Renal pelvis (tissue), 12 donors: ENCODE data around the gene CEP70. TPM values are rescaled to one million over a fixed set of nuclear protein-coding genes. Genes with fewer than 3 reads are reported as not detected.
"Not testable (repeated sequence)": the region's sequence is repeated elsewhere in the genome, so short reads cannot be mapped to it uniquely, and the experiment has no call there.

Experiments
- DNase-seq: peaks from one replicate; pipeline ENCODE4 v3.0.0-alpha.2; 2013
- long read RNA-seq, 16 experiments: transcript quantifications; one replicate each; lab custom pipeline, GENCODE V29; 2026
- polyA plus RNA-seq, 3 donors: library from polyadenylated mRNA; unstranded; fragments of 120-200 nt; gene quantifications; one replicate each; pipeline ENCODE4 v1.2.1, GENCODE V29; 2013; ENCODE audit not compliant: insufficient read length in 3 of 3

CEP70 gene, protein sequence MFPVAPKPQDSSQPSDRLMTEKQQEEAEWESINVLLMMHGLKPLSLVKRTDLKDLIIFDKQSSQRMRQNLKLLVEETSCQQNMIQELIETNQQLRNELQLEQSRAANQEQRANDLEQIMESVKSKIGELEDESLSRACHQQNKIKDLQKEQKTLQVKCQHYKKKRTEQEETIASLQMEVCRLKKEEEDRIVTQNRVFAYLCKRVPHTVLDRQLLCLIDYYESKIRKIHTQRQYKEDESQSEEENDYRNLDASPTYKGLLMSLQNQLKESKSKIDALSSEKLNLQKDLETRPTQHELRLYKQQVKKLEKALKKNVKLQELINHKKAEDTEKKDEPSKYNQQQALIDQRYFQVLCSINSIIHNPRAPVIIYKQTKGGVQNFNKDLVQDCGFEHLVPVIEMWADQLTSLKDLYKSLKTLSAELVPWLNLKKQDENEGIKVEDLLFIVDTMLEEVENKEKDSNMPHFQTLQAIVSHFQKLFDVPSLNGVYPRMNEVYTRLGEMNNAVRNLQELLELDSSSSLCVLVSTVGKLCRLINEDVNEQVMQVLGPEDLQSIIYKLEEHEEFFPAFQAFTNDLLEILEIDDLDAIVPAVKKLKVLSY
- 10 to 100 TPM; 35.4 to 39.3 (median 37.4) TPM for polyA plus RNA-seq
- long read RNA-seq, donor 1, partial matches to known transcripts = 0 of 4 reads
- long read RNA-seq, donor 1, other reads (novel, unspliced or antisense) = 0 of 4 reads
- long read RNA-seq, donor 2, partial matches to known transcripts = 0 of 5 reads
- long read RNA-seq, donor 2, other reads (novel, unspliced or antisense) = 0 of 5 reads
- long read RNA-seq, donor 3, partial matches to known transcripts = 6 of 8 reads
- long read RNA-seq, donor 3, other reads (novel, unspliced or antisense) = 0 of 8 reads
- long read RNA-seq, donor 4, partial matches to known transcripts = 0 of 3 reads
- long read RNA-seq, donor 4, other reads (novel, unspliced or antisense) = 0 of 3 reads
- long read RNA-seq, donor 5, partial matches to known transcripts = 0 of 1 reads
- long read RNA-seq, donor 5, other reads (novel, unspliced or antisense) = 0 of 1 reads
- long read RNA-seq, donor 6, partial matches to known transcripts = 0 of 3 reads
- long read RNA-seq, donor 6, other reads (novel, unspliced or antisense) = 0 of 3 reads
- long read RNA-seq, donor 7, partial matches to known transcripts = 0 of 1 reads
- long read RNA-seq, donor 7, other reads (novel, unspliced or antisense) = 0 of 1 reads
- long read RNA-seq, donor 8, partial matches to known transcripts = 0 of 2 reads
- long read RNA-seq, donor 8, other reads (novel, unspliced or antisense) = 0 of 2 reads
- long read RNA-seq, donor 9, partial matches to known transcripts = 5 of 8 reads
- long read RNA-seq, donor 9, other reads (novel, unspliced or antisense) = 0 of 8 reads
- long read RNA-seq, donor 10, partial matches to known transcripts = 0 of 1 reads
- long read RNA-seq, donor 10, other reads (novel, unspliced or antisense) = 0 of 1 reads
- long read RNA-seq, donor 11, partial matches to known transcripts = 0 of 2 reads
- long read RNA-seq, donor 11, other reads (novel, unspliced or antisense) = 0 of 2 reads
- long read RNA-seq, donor 12, partial matches to known transcripts = 0 of 3 reads
- long read RNA-seq, donor 12, other reads (novel, unspliced or antisense) = 0 of 3 reads
- long read RNA-seq, donor 13, partial matches to known transcripts = 0 of 1 reads
- long read RNA-seq, donor 13, other reads (novel, unspliced or antisense) = 0 of 1 reads
- long read RNA-seq, donor 14 = 0 reads
- long read RNA-seq, donor 15, partial matches to known transcripts = 12 of 16 reads
- long read RNA-seq, donor 15, other reads (novel, unspliced or antisense) = 0 of 16 reads
- long read RNA-seq, donor 16, partial matches to known transcripts = 0 of 1 reads
- long read RNA-seq, donor 16, other reads (novel, unspliced or antisense) = 0 of 1 reads

DNA sequence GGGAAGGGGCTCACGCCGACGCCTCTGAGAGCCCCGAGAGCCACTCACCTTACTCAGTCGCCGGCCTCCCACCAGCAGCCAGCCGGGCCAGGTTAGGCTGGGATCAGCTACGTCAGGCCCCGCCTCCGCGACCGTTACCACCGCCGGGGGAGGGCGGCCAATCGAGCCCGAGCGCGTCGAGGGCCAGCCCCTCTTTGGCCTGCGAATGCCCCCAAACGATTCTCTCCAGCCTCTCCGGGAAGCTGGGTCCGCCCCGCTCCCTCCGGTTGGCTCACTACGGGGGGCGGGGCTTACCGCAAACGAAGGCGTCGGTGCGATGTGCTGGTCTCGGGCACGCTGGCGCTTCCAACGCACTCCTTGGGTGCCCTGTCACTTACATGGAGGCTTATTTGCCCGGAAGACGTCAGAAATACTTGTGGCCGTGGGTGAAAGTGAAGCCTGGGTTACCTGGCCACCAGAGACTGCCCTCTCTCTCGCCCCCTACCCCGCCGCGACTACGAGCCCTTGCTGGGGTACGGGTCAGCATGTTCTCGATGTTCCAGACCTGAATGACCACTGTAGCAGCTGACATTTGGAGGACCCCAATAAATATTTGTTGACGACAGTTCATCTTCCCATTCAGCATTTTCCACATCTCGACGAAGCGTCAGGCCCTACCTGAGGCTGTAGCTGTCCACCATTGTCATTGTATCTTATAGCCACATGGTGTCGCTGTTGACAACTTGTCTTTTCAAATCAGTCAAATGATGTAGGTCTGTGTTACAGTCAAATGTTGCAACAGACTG lies at the start of gene CEP70:
TSS of gene CEP70 (minus strand) at position 111 of the 785 bp plus-strand sequence. CDS start 21,333 bp downstream, outside the sequence.
- peak; percentile 96 for DNase-seq

- DNase-seq = no peak
Measured at GRCh38 chr3:138642927-138643253, 48.8 kb upstream of the CEP70 start.

DNA sequence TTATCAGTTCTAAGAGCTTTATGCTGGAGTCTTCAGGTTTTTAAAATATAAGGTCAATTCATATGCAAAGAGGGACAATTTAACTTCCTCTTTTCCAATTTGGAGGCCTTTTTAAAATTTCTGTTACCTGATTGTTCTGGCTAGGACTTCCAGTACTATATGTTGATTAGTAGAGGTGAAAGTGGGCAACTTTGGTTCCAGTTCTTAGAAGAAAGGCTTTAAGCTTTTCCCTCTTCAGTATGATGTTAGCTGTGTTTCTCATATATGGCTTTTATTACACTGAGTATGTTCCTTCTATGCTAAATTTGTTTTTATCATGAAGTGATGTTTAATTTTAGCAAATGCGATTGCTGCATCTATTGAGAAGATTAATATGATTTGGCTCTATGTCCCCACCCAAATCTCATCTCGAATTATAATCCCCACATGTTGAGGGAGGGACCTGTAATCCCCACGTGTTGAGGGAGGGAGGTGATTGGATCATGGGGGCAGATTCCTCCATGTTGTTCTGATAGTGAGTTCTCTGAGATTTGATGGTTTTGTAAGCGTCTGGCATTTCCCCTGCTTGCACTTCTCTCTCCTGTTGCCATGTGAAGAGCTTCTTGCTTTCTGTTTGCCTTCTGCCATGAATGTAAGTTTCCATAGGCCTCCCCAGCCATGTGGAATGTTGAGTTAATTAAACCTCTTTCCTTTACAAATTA lies 48.3 kb upstream of the CEP70 start:
- DNase-seq = no peak

GRCh38 chr3:138640537-138640936 lies 46.5 kb upstream of the CEP70 start:
- no peak for DNase-seq

DNA sequence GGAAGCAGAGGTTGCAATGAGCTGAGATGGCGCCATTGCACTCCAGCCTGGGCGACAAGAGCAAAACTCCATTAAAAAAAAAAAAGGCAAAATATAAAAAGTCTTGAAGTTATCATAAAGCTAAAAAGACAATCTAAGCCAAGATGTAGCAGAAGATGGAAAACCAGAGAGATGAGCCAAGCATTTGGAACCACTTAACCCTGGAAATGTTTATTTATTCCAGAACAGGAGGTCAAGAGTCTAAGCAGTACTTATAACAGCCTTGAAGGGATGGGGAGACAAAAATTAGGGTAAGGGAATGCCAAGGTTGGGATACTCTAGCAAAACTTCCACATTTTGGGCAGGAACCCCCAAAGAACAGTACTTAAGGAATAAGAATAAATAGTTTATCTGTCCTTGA lies 44.6 kb upstream of the CEP70 start:
- no peak for DNase-seq

GRCh38 chr3:138629526-138629925 lies 35.5 kb upstream of the CEP70 start:
- DNase-seq = no peak

DNA sequence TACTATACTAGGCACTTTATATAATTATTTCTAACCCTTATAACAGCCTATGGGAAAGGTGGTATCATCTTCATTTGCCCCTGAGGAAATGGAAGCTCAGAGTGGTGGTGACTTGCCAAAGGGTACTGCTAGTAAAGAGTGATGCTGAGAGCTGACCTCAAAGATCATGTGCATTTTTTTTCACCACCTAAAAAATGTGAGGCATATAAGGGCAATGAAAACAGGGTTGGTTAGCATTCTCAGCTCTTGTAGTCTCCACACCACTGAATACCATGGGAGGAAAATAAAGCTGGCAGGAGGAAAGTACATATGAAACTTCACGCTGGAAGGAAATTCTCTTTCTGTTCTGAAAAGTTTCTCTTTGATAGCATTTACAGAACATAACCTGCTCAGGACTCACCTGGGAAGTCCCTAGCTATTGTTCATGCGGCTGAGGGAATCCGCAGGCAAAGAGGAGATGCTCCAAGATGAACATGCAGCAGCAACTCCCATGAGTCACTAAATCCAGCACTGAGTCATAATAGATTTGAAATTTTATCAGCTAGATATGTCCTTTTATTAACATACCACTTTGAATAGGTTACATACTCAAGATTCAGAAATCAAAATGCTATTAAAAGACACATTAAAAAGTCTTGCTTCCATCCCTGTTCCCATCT lies 31.8 kb upstream of the CEP70 start:
- no peak for DNase-seq

- no peak for DNase-seq
Measured at GRCh38 chr3:138624518-138624917, 30.5 kb upstream of the CEP70 start.

- DNase-seq = no peak
Measured at GRCh38 chr3:138620431-138620830, 26.4 kb upstream of the CEP70 start.

DNA sequence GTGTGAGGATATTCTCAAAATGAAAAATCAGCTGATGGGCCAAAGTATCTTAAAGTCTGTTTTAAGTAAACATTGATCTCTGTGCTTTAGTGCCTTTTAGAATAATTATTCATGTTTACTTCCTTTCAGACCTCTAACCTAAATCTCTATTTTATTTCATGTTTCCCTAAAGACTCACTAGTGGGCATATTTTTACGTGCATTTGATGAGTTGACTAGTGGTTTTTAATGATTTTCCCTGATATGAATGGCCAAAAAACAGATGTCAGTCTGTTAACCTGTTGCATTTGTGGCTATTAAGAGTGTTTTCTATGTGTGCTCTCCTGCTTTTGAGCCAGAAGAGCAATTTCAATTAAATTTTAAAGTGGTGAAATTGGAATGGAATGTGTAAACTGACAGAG lies 21.4 kb upstream of the CEP70 start:
- DNase-seq = no peak

GRCh38 chr3:138609898-138610266 lies 15.8 kb upstream of the CEP70 start:
- no peak for DNase-seq

- peak; percentile 72 for DNase-seq
Measured at GRCh38 chr3:138608322-138609135, 14.5 kb upstream of the CEP70 start, which contains the start of gene FAIM. Gene FAIM, plus strand, starts transcription at chr3:138608771. Its CDS starts 10,956 bp downstream, at chr3:138619727.

DNA sequence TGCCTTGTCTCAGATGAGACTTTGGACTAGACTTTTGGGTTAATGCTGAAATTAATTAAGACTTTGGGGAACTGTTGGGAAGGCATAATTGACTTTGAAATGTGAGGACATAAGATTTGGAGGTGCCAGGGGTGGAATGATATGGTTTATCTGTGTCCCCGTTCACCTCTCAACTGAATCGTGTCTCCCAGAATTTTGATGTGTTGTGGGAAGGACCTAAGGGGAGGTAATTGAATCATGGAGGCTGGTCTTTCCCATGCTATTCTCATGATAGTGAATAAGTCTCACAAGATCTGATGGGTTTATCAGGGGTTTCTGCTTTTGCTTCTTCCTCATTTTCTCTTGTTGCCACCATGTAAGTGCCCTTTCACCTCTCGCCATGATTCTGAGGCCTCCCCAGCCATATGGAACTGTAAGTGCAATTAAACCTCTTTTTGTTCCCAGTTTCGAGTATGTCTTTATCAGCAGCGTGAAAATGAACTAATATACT lies 10.1 kb upstream of the CEP70 start:
- not testable (repeated sequence) for DNase-seq

- not testable (repeated sequence) for DNase-seq
Measured at GRCh38 chr3:138601661-138602060, 7.6 kb upstream of the CEP70 start.

- no peak for DNase-seq
Measured at GRCh38 chr3:138600100-138600745, 6.2 kb upstream of the CEP70 start.

- DNase-seq = no peak
Measured at GRCh38 chr3:138598534-138598933, 4.5 kb upstream of the CEP70 start.
